AG04450 (cell line): ENCODE results near the gene ATXN1. TPM values are rescaled to one million over a fixed set of nuclear protein-coding genes. Genes with fewer than 3 reads are reported as not detected.

Source experiments
- CTCF ChIA-PET: fragments of 300-600, 350-600 bp; formaldehyde crosslinking; extraction: SDS; loops from one replicate; lab custom pipeline; 2022; ENCODE audit warnings: antibody characterized with exemption, inconsistent platforms; lab: Charles Lee
- POLR2A ChIA-PET: fragments of 350-600 bp; formaldehyde crosslinking; extraction: SDS; loops from one replicate; lab custom pipeline; 2021; ENCODE audit warnings: antibody characterized with exemption, inconsistent platforms; lab: Yijun Ruan, JAX
- DNase-seq: peaks from one replicate; pipeline ENCODE4 v3.0.0-alpha.2; 2011; ENCODE audit warnings: low read depth, low spot score
- H3K27ac ChIP-seq: one replicate; pipeline ENCODE4 v1.5.1; 2012; ENCODE audit warnings: low read depth, low read length, control low read depth
- H3K27me3 ChIP-seq: one replicate; pipeline ENCODE4 v1.6.0; 2012; ENCODE audit warnings: low read length; ENCODE audit not compliant: control insufficient read depth, insufficient read depth
- H3K4me3 ChIP-seq: 2 replicates; pipeline ENCODE4 v1.5.1; 2011; ENCODE audit warnings: mild to moderate bottlenecking, low read depth, low read length, control low read depth
- H3K9me3 ChIP-seq: 2 replicates; pipeline ENCODE4 v1.5.1; 2012; ENCODE audit warnings: low read length; ENCODE audit not compliant: control insufficient read depth, insufficient read depth
- CTCF ChIP-seq: IDR thresholded peaks from 2 replicates; pipeline ENCODE4 v1.5.1; 2011; ENCODE audit warnings: low read depth, low read length, control low read depth, inconsistent platforms
- polyA plus RNA-seq: library from polyadenylated mRNA; depleted of rRNA; stranded (reverse); fragments of >200 nt; gene quantifications from 2 replicates; pipeline ENCODE4 v1.2.3, GENCODE V29; 2011

Gene ATXN1
- polyA plus RNA-seq, 1 experiment: 12.6 TPM

DNA sequence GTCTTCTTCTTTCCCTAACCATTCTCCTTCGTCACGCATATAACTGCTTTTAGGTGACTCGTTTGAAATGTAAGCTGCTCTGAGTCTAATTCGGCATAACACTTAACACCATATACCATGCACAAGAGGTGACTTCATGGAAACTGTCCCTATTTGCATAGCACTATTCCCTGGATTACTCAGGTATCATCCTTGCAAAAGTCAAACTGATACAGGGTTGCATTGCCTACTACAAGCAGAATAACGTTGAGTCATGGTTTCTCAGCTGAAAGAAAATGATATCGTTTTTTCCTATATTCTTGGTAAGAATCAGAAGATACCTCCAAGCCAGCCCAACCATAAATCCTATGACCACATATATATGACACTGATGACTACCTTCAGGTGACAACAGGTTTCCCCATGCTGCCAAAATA lies 227.5 kb downstream of the ATXN1 start:
- DNase-seq: no peak
- ChIA-PET POLR2A (no interaction called here), CTCF (interaction anchor here (1.2 kb wide), 1 partner anchor 22 kb away, joined by 5 read pairs; no protein-coding TSS in a partner anchor)
- no peak for TF ChIP-seq CTCF
- no peak overlapping the region for H3K4me3 ChIP-seq
- H3K9me3 ChIP-seq: no peaks in the 10 kb centered on the region
- no peaks in the 10 kb centered on the region for H3K27me3 ChIP-seq
- H3K27ac ChIP-seq: no peak overlapping the region

GRCh38 chr6:16533210-16533609 lies 228.1 kb downstream of the ATXN1 start:
- no peaks in the 10 kb centered on the region for H3K9me3 ChIP-seq
- CTCF ChIA-PET: interaction anchor here (1.2 kb wide), 1 partner anchor 22 kb away, joined by 5 read pairs; no protein-coding TSS in a partner anchor
- no peak overlapping the region for H3K27ac ChIP-seq
- no peaks in the 10 kb centered on the region for H3K27me3 ChIP-seq
- DNase-seq: no peak
- no peak for TF ChIP-seq CTCF
- H3K4me3 ChIP-seq: no peak overlapping the region
- POLR2A ChIA-PET: no interaction called here

GRCh38 chr6:16527691-16528090 lies 233.6 kb downstream of the ATXN1 start:
- no peaks in the 10 kb centered on the region for H3K27me3 ChIP-seq
- POLR2A ChIA-PET: no interaction called here
- DNase-seq: no peak

DNA sequence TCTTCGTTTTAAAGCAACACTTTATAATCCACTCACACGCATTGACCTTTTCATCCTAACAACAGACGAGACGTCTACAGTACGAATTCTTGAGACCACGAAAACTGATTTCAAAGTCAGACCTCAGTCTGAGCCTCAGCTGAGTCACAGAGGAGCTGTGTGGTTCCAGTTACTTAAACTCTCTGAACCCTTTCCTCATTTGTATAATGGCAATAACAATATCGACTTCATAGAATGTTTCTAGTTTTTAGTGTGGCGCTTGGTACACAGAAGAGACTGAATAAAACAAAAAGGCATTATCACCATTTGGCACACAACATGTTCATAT lies 236.9 kb downstream of the ATXN1 start:
- Histone ChIP-seq H3K9me3 (no peaks in the 10 kb centered on the region), H3K4me3 (no peak overlapping the region), H3K27me3 (no peaks in the 10 kb centered on the region), H3K27ac (no peak overlapping the region)
- ChIA-PET CTCF (no interaction called here), POLR2A (no interaction called here)
- DNase-seq: no peak
- TF ChIP-seq CTCF: no peak

More at GRCh38 chr6:16527691-16528090, 233.6 kb downstream of the ATXN1 start:
- CTCF ChIA-PET: no interaction called here
- Histone ChIP-seq H3K9me3 (no peaks in the 10 kb centered on the region), H3K4me3 (no peak overlapping the region), H3K27ac (no peak overlapping the region)
- no peak for TF ChIP-seq CTCF

- Histone ChIP-seq H3K9me3 (no peaks in the 10 kb centered on the region), H3K4me3 (no peak overlapping the region), H3K27ac (peak overlapping the region; percentile 31), H3K27me3 (no peaks in the 10 kb centered on the region)
- ChIA-PET POLR2A (no interaction called here), CTCF (interaction anchor here (0.6 to 1.6 kb wide), 3 partner anchors 10 to 191 kb away, joined by 3 to 7 read pairs (median 3); no protein-coding TSS in a partner anchor)
- DNase-seq: peak; percentile 74
- no peak for TF ChIP-seq CTCF
Observed at GRCh38 chr6:16523606-16524379, 237.5 kb downstream of the ATXN1 start.
